ENCODE results near the gene STK26.

Gene STK26

DNA sequence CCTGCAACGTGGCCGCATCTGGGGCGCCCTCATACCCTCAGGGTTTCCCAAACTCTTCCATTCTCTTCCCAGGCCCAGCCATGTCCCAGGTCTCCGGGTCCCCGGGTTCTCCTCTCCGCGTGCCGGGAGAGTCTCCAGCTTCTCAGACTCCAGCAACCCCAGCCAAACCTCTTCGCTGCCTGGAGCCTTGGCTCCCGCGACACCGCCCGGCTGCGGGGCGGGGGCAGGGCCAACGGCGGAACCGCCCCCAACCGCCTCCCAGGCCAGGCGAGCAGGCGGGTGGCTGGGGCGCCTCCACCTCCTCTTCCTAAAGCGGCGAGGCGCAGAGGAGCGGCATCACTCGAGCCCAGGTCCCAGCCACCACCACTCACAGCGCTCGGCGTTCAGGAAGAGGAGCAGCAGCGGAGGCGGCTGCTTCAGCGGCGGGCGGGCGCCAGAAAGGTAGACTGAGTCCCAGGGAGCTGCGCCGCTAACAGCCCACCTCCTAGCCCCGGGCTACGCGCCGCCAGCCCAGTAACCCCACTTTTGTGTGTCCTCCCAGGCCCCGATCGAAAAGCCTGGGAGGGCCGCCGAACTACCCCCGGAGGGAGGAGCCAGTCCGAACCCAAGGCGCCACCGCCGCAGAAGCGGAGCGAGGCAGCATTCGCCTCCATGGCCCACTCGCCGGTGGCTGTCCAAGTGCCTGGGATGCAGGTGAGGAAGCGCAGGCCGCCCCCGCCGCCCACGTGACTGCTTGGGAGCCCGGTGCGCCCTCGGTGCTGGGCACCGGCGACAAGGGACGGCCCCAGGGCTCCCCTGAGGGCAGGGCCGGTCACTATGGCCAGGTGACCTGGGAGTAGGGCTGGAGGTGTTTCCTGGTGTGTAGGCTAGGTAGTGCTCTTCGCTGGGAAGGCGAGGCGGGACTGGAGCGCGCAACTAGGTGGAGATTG, at the start of gene STK26:
STK26 (plus strand) TSS at position 336 of the 929 bp plus-strand sequence; CDS start at position 652, 316 bp downstream.
- H3K4me3 ChIP-seq (ENCODE audit: low read depth, low read length) = peak within 1 kb of the TSS; percentile 81
- DNase-seq (ENCODE audit: low read depth) = peak; percentile 83
- TF ChIP-seq, protein P1, sequence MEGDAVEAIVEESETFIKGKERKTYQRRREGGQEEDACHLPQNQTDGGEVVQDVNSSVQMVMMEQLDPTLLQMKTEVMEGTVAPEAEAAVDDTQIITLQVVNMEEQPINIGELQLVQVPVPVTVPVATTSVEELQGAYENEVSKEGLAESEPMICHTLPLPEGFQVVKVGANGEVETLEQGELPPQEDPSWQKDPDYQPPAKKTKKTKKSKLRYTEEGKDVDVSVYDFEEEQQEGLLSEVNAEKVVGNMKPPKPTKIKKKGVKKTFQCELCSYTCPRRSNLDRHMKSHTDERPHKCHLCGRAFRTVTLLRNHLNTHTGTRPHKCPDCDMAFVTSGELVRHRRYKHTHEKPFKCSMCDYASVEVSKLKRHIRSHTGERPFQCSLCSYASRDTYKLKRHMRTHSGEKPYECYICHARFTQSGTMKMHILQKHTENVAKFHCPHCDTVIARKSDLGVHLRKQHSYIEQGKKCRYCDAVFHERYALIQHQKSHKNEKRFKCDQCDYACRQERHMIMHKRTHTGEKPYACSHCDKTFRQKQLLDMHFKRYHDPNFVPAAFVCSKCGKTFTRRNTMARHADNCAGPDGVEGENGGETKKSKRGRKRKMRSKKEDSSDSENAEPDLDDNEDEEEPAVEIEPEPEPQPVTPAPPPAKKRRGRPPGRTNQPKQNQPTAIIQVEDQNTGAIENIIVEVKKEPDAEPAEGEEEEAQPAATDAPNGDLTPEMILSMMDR (IDR thresholded peaks at IDR 0.05; ENCODE audit: insufficient read depth, low read depth, low read length, missing control alignments) = no peak

DNA sequence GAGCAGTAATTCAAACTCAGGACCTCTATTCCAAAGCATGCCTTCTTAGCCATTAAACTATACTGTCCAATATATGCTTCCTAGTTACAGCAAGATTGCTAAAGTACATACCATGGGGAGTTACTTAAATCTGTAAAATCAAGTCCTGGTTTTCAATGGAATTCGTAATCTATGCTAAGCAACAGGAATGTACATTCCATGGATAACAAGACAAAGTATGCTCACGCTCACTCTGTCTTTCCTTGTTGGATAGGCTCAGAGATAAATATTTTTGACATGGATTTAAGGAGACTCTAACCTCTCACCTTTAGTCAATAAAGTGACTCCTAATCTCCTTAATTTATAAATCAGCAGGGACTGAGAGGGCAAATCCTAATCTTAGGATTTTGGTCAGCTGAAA, 47.3 kb upstream of the STK26 start:
- no peak for DNase-seq (ENCODE audit: low read depth)
- TF ChIP-seq, protein P1 (IDR thresholded peaks at IDR 0.05; ENCODE audit: insufficient read depth, low read depth, low read length, missing control alignments) = no peak
- H3K4me3 ChIP-seq (ENCODE audit: low read depth, low read length) = no peak overlapping the region

DNA sequence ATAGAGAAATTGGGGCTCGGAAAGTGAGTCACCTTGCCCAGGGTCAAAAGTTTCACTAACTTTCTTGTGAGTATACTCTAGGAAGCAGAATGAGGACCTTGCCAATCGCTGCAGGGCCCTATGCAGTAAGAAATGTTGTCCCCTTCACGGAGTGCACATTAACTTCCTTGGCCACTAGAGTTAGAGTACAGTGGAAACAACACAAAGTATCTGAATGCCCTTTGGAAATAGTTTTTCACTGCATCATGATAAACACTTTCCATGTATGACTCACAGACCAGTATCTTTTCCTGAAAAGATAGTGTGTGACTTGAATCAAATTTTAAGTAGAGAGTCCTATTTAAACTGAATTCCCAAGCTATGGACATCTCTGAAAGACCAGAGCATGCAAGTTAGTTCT, 45.5 kb upstream of the STK26 start:
- TF ChIP-seq, protein P1 (IDR thresholded peaks at IDR 0.05; ENCODE audit: insufficient read depth, low read depth, low read length, missing control alignments) = no peak
- DNase-seq (ENCODE audit: low read depth) = no peak
- H3K4me3 ChIP-seq (ENCODE audit: low read depth, low read length) = no peak overlapping the region

DNA sequence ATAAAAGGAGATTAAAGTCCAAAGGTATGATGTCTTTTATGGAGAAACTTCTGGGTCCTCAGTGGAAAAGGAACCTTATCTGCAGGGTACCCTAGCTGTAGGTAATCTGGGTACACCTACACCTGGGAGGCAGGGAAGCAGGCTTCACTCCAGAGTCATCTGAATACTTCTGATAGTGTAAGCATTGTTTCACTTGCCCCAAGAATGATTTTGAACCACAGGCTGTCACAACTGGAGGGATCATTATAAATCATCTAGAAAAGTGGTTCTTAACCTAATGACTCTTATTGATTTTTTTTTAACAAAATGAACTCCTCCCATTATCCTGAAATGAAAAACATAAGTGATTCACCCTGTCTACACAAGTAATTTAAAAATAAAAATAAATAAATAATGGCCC, 44.0 kb upstream of the STK26 start:
- TF ChIP-seq, protein P1 (IDR thresholded peaks at IDR 0.05; ENCODE audit: insufficient read depth, low read depth, low read length, missing control alignments) = no peak
- no peak for DNase-seq (ENCODE audit: low read depth)
- no peak overlapping the region for H3K4me3 ChIP-seq (ENCODE audit: low read depth, low read length)

DNA sequence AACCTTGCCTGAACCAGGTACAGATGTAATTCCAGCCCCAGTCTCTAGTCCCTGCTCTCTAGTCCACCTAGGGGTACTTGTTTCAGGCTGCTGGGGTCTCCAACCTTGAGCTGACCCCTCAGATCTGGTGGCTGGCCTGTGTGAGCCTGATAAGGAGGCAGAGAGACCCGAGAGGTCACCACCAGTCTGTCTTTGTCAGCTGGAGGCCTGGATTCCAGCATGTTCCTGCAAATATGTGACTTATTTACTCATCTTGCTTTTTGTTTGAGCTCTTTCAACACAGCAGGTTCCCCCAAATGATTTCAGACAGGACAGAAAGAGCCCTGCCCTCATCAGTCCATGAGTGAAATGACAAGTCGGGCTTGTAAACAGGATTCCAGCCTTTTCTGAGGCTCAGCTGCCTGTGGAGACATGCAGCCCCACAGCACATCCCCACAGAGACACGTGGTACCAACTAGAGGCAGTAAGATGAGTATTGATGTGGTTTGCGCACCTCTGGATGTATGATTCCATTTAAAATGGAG, 37.5 kb upstream of the STK26 start:
- no peak overlapping the region for H3K4me3 ChIP-seq (ENCODE audit: low read depth, low read length)
- TF ChIP-seq, protein P1 (IDR thresholded peaks at IDR 0.05; ENCODE audit: insufficient read depth, low read depth, low read length, missing control alignments) = no peak
- DNase-seq (ENCODE audit: low read depth) = no peak

DNA sequence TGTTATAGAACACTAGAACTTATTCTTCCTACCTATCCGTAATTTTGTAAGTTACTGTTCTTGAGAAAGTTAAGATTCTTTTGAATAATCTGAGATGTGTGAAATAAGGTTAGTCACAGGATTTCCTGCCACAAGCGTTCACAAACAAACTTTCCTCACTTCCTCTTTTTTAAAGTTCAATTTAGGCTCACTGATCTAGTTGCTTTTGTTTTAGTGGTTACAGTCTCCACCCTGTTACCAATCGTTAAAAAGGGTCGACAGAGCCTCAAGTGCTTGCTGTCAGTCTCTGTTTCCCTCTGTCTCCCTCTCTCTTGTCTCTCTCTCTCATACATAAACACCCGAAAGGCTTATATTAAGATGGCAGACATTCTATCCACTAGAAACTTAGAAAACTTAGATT, 35.9 kb upstream of the STK26 start:
- no peak overlapping the region for H3K4me3 ChIP-seq (ENCODE audit: low read depth, low read length)

More for the DNA sequence above, 35.9 kb upstream of the STK26 start:
- DNase-seq (ENCODE audit: low read depth) = peak; percentile 82
- TF ChIP-seq, protein P1 (IDR thresholded peaks at IDR 0.05; ENCODE audit: insufficient read depth, low read depth, low read length, missing control alignments) = no peak

Measured in GM12865 (cell line).